ENCODE measurements around the gene BBS7. TPM values are rescaled to one million over a fixed set of nuclear protein-coding genes. Genes with fewer than 3 reads are reported as not detected.

The BBS7 gene
- total RNA-seq, 6 experiments from 2014 or later = 1.8 to 7.0 (median 3.6) TPM

GRCh38 chr4:121791481-121791880 lies 78.8 kb downstream of the BBS7 start:
- no peak overlapping the region for H3K27ac ChIP-seq
- WGBS (ENCODE audit: insufficient coverage, low coverage, low lambda C conversion rate, missing lambda C conversion rate) = 72% methylated on average over 5 of the region's 5 CpGs
- TF ChIP-seq POLR2A (IDR thresholded peaks at IDR 0.05) (no peak), CTCF (IDR thresholded peaks at IDR 0.05) (no peak)
- H3K36me3 ChIP-seq = no peaks in the 10 kb centered on the region
- H3K9me3 ChIP-seq = no peaks in the 10 kb centered on the region
- H3K27me3 ChIP-seq = no peaks in the 10 kb centered on the region
- DNase-seq = no peak
- H3K4me3 ChIP-seq = no peak overlapping the region
- H3K4me1 ChIP-seq = no peaks in the 10 kb centered on the region
- no peak for ATAC-seq
- intact Hi-C loops (cut with DNase I) = no loop called here

- intact Hi-C loops (cut with DNase I) = no loop called here
- no peak overlapping the region for H3K4me3 ChIP-seq
- TF ChIP-seq CTCF (IDR thresholded peaks at IDR 0.05) = no peak
- TF ChIP-seq POLR2A (IDR thresholded peaks at IDR 0.05) = no peak
- H3K36me3 ChIP-seq = no peaks in the 10 kb centered on the region
- H3K4me1 ChIP-seq = no peaks in the 10 kb centered on the region
- H3K27me3 ChIP-seq = no peaks in the 10 kb centered on the region
- no peaks in the 10 kb centered on the region for H3K9me3 ChIP-seq
- H3K27ac ChIP-seq = no peak overlapping the region
- ATAC-seq (no peak), DNase-seq (no peak)
Observed at GRCh38 chr4:121790976-121791375, 79.3 kb downstream of the BBS7 start.

GRCh38 chr4:121789960-121790829 lies 80.1 kb downstream of the BBS7 start:
- ATAC-seq (no peak), DNase-seq (no peak)
- intact Hi-C loops (cut with DNase I) = no loop called here
- TF ChIP-seq POLR2A (IDR thresholded peaks at IDR 0.05) = no peak
- no peak for TF ChIP-seq CTCF (IDR thresholded peaks at IDR 0.05)
- Histone ChIP-seq H3K4me3 (no peak overlapping the region), H3K4me1 (no peaks in the 10 kb centered on the region), H3K9me3 (no peaks in the 10 kb centered on the region), H3K36me3 (no peaks in the 10 kb centered on the region), H3K27ac (no peak overlapping the region), H3K27me3 (no peaks in the 10 kb centered on the region)
- WGBS (ENCODE audit: insufficient coverage, low coverage, low lambda C conversion rate, missing lambda C conversion rate) = 61% methylated on average over 3 of the region's 3 CpGs

DNA sequence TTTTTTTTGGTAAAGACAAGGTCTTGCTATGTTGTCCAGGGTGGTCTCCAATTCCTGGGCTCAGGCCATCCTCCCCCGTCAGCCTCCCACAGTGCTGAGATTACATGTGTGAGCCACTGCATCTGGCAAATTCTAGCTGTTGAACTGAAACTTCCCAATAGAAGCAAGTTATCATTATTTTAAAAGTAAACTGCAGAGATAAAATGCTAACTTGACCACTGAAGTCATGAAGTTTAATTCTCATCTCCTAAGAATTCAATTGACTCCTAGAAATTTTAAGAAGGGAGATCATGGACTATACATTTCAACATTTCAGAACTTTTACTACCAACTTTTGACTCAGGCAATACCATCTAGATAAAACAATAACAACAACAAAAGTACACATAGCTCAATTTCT lies 80.8 kb downstream of the BBS7 start:
- H3K27ac ChIP-seq = no peak overlapping the region
- H3K27me3 ChIP-seq = no peaks in the 10 kb centered on the region
- DNase-seq (no peak), ATAC-seq (no peak)
- no peaks in the 10 kb centered on the region for H3K4me1 ChIP-seq
- H3K4me3 ChIP-seq = no peak overlapping the region
- intact Hi-C loops (cut with DNase I) = no loop called here
- H3K9me3 ChIP-seq = no peaks in the 10 kb centered on the region
- TF ChIP-seq CTCF (IDR thresholded peaks at IDR 0.05) (no peak), POLR2A (IDR thresholded peaks at IDR 0.05) (no peak)
- 46% methylated on average over 1 of the region's 1 CpG for WGBS (ENCODE audit: insufficient coverage, low coverage, low lambda C conversion rate, missing lambda C conversion rate)
- H3K36me3 ChIP-seq = no peaks in the 10 kb centered on the region

Data from right lobe of liver (tissue), 6 donors.